ENCODE results near the gene RFC1.
"Not testable (repeated sequence)": the region's sequence is repeated elsewhere in the genome, so short reads cannot be mapped to it uniquely, and the experiment has no call there.

RFC1 gene, protein sequence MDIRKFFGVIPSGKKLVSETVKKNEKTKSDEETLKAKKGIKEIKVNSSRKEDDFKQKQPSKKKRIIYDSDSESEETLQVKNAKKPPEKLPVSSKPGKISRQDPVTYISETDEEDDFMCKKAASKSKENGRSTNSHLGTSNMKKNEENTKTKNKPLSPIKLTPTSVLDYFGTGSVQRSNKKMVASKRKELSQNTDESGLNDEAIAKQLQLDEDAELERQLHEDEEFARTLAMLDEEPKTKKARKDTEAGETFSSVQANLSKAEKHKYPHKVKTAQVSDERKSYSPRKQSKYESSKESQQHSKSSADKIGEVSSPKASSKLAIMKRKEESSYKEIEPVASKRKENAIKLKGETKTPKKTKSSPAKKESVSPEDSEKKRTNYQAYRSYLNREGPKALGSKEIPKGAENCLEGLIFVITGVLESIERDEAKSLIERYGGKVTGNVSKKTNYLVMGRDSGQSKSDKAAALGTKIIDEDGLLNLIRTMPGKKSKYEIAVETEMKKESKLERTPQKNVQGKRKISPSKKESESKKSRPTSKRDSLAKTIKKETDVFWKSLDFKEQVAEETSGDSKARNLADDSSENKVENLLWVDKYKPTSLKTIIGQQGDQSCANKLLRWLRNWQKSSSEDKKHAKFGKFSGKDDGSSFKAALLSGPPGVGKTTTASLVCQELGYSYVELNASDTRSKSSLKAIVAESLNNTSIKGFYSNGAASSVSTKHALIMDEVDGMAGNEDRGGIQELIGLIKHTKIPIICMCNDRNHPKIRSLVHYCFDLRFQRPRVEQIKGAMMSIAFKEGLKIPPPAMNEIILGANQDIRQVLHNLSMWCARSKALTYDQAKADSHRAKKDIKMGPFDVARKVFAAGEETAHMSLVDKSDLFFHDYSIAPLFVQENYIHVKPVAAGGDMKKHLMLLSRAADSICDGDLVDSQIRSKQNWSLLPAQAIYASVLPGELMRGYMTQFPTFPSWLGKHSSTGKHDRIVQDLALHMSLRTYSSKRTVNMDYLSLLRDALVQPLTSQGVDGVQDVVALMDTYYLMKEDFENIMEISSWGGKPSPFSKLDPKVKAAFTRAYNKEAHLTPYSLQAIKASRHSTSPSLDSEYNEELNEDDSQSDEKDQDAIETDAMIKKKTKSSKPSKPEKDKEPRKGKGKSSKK

DNA sequence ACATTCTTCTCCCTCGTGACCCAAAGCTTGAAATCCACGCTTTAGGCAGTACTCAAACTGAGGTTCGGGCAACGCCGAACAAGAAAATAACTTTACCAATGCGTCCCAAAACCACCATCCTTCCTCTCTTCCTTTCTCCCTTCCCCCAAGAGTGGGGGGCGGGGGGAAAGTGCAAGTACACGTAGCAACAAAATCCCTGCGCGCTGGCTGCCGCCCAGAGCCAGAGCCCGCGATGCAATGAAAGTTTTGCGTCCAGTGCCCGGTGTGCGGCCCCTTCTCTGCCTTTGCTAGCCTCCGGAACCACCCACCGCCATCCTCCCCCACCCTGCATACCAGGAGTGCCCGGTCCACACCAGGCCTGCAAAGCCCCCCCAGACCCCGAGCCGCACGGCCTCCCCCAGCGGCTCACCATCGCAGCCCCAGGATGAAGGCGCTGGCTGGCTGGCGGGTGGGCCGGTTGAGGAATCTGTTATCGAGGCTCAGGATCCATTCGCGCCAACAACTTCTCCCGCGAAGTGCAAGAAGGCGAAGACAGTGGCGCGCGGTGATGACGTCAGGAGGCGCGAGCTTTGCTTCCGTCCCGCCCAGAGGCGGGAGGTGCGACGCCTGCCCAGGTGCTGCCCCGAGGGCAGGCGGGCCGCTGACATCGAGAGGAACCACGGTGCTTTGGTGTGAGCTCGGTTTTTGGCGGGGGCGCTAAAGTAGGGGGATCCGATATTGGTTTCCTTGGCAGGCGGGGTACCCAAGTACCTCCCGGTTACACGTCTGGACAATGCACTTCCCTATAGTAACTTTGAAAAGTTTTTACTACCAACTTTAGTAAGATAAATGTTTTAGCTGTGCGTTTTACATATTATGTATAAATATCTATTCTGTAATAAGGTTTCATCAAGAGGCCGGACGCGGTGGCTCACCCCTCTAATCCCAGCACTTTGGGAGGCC is at the start of gene RFC1:
TSS of gene RFC1 (minus strand) at position 533 of the 942 bp plus-strand sequence. CDS start at position 412, 121 bp downstream.
- DNase-seq = peak; percentile 90

DNA sequence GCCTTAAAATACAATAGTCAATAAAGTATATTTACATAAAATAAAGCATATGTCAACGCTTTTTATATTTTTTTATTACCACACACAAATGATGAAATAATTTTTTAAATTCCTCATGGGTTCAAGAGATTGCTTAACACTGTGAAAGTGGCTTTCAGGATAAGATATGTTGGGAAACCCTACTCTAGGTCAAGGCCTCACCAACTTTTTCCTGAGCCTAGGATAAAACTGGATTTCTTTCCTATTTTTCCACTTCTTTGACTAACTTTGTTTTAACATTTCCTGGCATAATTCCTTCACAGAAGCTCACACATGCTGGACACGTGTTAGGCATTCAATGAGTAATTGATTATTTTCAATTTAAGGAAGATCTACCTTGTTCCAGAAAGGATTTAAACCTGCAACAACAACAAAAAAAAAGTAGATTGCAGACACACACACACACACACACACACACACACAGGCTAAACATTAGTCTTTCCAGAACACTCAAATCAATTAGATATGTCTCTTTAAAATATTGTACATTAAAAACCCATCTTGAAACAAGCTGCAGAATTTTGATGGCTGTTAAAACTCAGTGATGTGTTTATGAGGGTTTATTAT is 49.6 kb upstream of the RFC1 start:
- no peak for DNase-seq

DNA sequence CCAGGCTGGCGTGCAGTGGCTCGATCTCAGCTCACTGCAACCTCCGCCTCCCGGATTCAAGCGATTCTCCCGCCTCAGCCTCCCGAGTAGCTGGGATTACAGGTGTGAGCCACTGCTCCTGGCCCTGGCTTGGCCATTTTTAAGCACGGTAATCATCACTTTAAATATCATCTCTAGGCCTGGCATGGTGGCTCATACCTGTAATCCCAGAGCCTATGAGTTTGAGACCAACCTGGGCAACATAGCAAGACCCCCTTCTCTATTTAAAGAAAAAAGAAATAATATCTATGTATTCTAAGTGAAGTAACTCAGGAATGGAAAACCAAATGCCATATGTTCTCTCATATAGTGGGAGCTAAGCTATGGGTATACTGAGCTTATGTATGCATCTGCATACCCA is 45.4 kb upstream of the RFC1 start:
- DNase-seq = not testable (repeated sequence)

DNA sequence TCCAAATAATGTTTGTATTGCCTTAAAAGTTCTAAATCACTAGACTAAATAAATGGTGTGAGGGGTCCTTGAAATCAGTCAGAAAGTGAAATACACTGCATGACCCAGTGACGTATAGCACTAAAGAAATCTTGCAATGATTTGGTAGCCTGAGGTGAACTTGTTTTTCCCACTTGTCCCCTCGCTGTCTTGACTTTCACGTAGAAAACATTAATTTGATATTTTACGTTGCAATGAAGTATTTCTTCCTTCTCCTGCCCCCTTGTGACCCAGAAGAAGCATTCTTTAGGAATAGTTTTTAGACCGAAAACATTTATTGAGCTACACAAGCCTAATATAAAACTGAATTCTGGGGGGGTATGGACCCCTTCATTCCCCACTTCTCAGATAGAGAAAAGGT is 44.3 kb upstream of the RFC1 start:
- DNase-seq = no peak

DNA sequence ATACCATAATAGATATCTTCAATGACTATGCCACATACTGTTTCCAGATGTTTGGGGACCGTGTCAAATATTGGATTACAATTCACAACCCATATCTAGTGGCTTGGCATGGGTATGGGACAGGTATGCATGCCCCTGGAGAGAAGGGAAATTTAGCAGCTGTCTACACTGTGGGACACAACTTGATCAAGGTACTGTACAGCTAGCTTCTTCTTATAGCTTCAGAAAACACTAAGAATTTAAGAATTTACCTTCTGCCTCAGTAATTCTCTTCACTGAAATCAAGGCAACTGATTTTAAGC is 41.4 kb upstream of the RFC1 start:
- DNase-seq = no peak

DNA sequence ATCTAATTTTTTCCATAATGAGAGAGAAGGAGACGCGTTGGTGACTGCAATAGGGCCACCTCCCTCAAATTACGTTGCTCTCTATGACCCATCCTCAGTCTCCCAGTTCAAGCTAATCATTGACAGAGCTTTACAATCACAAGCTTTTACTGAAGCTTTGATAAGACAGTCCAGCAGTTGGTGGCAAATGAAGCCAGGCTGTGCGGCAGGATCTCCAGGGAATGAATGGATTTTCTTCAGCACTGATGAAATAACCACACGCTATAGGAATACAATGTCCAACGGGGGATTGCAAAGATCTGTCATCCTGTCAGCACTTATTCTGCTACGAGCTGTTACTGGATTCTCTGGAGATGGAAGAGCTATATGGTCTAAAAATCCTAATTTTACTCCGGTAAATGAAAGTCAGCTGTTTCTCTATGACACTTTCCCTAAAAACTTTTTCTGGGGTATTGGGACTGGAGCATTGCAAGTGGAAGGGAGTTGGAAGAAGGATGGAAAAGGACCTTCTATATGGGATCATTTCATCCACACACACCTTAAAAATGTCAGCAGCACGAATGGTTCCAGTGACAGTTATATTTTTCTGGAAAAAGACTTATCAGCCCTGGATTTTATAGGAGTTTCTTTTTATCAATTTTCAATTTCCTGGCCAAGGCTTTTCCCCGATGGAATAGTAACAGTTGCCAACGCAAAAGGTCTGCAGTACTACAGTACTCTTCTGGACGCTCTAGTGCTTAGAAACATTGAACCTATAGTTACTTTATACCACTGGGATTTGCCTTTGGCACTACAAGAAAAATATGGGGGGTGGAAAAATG is 40.8 kb upstream of the RFC1 start, which contains the start of gene KLB:
TSS of gene KLB (plus strand) at position 168 of the 821 bp plus-strand sequence. CDS start at position 188, 20 bp downstream.
- no peak for DNase-seq

DNA sequence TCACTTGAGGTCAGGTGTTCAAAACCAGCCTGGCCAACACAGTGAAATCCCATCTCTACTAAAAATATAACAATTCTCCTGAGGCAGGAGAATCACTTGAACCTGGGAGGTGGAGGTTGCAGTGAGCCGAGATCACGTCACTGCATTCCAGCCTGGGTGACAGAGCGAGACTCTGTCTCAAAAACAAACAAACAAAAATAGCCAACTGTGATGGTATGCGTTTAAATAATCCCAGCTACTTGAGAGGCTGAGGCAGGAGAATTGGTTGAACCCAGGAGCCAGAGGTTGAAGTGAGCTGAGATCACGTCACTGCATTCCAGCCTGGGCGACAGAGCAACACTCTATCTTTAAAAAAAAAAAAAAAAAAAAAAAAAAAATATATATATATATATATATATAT is 35.5 kb upstream of the RFC1 start:
- not testable (repeated sequence) for DNase-seq

DNA sequence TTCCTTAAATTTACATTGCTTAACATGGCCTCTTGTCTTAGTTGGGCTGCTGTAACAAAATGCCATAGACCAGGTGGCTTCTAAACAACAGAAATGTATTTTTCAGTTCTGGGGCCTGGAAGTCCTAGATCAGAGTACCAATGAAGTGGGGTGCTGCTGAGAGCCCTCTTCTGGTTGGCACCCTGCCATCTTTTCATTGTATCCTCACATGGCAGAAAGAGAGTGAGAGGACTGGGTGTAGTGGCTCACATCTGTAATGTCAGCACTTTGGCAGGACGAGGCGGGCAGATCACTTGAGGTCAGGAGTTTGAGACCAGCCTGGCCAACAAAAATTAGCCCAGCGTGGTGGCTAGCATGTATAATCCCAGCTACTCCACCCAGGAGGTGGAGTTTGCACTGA is 28.5 kb upstream of the RFC1 start:
- no peak for DNase-seq

DNA sequence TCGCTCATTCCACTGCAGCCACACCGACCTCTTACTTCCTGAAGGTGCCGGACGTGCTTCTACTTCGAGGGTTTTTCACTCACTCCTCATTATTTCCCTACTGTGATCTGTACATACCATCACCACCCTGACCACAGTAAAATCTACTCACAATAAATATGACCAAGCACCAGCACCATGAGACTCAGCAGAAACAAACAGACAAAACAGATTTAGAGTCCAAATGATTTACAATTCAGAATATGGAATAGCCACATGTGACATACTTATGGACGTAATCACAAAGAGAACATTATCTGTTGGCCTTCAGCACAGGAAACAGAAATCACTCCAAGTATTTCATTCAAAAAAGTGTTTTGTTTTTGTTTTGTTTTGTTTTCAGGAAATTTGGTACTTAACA is 24.4 kb upstream of the RFC1 start:
- DNase-seq = no peak

DNA sequence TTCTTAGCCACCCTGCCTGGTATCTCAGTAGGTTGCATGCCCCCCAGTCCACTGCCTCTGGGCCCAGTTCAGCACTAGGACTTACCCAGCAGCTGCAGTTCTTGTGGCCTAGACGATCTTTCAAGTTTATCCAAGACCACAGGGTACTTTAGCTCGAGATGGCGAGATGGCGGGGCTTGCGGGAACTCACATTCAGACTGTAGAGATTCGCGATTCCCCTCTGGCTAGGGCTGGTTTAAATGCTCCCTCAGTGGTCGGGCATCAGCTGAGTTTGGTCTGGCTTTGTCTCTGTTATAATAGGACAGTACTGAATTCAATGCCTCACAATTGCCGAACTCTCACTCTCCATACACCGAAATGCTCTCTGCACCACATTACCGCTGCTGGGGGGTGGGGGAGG is 18.4 kb upstream of the RFC1 start:
- no peak for DNase-seq

DNA sequence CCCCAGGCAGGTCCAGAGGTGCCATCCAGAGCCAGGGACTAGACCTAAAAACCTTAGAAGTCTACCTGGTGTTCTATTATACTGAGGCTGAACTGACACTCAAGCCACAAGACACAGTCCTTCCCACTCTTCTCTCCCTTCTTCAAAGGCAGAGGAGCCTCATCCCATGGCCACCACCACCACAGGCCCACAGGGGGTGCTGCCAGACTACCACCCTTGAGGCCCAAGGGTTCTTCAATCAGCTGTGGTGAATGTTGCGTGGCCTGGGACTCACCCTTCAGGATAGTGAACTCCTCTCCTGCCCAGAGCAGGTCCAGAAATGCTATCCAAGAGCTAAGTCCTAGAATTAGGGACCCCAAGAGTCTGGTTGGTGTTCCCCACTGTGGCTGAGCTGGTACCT is 17.5 kb upstream of the RFC1 start:
- no peak for DNase-seq

DNA sequence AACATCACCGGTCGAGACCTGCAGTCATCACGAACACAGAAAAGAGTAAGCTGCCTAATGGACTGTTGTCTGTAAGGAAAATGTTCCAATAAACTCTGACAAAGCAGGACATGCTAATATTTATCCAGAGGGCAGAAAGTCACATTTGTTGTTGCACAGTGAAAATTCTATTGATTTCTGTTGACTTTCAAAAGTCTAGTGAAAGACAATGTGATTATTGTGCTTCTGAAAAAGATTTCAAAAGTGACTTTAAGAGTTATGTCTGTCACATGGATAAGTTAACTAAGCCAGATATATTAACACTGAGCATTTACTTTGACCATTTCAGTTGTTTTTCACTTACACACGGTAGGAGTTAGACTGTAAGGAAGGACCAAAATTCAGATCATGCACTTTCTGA is 9.3 kb upstream of the RFC1 start:
- no peak for DNase-seq

DNA sequence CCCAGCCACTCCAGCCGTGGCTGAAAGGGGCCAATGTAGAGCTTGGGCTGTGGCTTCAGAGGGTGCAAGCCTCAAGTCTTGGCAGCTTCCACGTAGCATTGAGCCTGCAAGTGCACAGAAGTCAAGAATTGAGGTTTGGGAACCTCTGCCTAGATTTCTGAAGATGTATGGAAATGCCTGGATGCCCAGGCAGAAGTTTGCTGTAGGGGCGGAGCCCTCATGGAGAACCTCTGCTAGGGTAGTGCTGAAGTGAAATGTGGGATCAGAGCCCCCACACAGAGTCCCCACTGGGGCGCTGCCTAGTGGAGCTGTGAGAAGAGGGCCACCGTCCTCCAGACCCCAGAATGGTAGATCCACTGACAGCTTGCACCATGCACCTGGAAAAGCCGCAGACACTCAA is 5.0 kb upstream of the RFC1 start:
- not testable (repeated sequence) for DNase-seq

DNA sequence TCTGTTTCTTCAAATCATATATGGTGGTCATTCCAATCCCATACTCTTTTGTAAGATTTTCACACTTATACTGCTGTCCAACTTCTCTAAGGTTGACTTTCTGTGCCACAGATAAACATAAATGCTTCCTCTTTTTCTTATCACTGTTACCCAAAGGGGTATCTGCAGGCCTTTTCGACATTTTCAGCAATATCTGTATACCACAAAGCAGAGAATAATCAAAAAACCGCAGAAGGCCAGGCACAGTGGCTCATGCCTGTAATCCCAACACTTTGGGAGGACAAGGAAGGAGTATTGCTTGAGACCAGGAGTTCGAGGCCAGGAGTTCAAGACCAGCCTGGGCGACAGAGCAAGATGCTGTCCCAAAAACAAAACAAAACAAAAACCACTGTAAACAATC is 3.1 kb upstream of the RFC1 start:
- no peak for DNase-seq

DNA sequence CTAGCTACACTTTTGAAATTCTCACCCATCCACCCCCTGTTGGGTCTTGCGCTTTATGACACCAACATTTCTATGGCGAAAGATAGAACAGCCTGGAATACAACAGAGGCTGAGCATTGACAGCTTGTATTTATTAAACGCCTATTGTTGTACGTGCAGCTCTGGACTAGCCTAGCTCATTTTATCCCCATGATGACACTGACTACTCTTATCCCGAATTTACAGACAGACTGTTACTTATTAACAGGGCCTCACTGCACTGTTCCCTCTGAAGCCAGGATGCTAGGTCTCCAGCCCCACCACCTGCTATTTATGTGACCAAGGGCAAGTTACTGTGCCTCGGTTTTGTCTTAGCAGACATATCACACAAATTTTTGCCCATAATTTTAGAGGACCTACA is 1.0 kb upstream of the RFC1 start:
- DNase-seq = no peak

DNA sequence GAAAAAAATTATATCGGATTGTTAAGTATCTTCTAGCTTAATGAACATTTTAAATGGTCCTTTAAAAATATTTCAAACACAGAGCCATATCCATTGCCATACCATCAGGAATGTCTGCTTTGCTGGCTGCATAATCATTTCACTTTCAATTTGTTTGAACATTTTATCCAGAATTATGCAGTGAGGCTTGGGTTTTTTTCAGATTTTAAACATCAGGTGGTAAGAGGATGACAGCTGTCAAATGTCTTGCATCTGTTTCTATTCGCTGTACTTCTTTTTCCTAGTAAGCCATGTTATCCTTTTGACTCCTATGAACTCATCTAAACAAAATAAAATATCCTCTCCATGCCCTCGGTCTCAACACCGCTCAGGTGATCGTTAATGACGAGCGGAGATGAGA is 802 bp downstream of the RFC1 start:
- peak; percentile 14 for DNase-seq

DNA sequence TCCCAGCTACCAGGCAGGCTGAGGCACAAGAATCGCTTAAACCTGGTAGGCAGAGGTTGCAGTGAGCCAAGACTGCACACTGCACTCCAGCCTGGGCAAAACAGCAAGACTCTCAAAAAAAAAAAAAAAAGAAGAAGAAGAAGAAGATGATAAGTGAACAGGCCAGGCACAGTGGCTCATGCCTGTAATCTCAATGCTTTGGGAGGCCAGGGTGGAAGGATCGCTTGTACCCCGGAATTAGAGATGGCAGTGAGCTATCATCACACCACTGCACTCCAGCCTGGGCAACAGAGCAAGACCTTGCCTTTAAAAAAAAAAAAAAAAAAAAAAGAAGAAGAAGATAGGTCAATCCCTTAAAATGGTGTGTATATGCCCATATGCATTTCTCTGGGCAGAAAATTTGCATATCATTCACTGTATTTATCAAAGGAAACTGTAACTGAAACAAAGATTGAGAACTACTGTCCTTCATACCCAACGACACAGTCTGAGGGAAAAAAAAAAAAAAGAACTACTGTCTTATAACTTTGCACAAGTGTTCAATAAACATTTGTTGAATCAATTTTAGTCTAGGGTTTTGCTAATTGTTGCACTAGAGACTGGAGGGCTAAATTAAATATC is 2.3 kb downstream of the RFC1 start:
- DNase-seq = no peak

DNA sequence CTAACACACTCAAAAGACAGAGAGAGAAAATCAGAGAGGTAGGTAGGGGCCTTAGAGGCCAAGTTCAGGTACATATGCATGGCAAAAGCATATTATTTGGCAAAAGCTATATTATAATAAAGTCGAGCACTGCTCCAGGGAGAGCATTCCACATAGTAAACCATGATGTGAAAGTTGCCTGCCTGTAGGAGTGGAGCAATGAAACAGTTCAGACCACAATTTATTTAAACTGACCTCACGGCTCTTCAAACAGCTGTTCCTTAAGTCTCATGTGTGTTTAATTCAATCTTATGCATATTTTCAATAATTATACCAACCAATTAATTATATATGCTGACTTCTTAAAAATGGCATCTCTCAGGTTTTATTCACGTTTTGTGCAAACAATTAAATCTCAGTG is 3.3 kb downstream of the RFC1 start:
- no peak for DNase-seq

DNA sequence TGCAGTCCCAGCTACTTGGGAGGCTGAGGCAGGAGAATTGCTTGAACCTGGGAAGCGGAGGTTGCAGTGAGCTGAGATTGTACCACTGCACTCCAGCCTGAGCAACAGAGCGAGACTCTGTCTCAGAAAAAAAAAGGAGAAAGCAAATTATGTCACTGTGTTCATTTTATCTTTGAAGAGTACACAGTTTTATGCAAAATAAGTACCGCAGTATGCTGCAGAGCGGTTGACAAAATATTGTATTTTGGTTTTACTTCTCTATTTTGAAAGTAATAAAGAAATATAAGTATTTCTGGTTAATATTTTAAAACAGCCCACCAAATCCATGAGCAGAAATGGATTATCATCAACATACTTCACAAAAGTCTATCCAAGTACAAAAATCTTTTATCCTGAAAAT is 5.6 kb downstream of the RFC1 start:
- DNase-seq = not testable (repeated sequence)

DNA sequence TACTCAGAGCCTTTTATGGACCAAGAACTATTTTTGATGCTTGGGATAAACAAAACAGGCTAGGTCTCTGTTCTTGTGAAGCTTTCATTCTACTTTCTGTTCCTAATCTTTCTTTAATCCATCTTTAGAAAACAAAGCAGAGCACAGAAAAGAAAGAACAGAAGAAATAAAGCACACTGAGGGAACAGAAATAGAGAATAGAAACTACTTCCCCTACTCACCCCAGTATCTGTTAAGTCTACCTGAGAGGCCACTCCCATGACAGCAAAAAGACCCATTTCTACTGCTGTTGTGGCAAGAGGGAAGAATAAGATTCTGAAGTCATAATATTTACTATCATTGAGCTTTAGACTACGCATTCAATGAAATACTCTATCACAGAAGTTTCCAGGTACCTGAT is 9.2 kb downstream of the RFC1 start:
- DNase-seq = peak; percentile 17

DNA sequence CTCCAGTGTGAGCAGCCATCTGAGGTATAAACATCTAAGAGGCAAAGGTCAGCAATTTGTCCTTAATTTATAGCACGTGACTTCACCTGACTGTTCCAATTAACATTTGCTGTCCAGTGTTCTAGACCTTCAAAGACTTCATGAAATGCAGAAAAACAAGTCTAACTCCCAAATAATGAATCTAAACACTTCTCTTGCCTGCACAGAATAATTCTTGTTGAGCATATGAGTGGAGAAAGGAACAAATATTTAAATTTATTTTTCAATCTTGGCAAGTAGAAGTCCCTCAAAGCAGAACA is 12.0 kb downstream of the RFC1 start:
- DNase-seq = no peak
